ENCODE results near the gene HERC3.
"Not testable (repeated sequence)": the region's sequence is repeated elsewhere in the genome, so short reads cannot be mapped to it uniquely, and the experiment has no call there.

HERC3 gene

GRCh38 chr4:88609794-88610193 lies 17.5 kb downstream of the HERC3 start:
- DNase-seq, result not testable (repeated sequence)

- DNase-seq, result no peak
These were observed 18.5 kb downstream of the HERC3 start for GRCh38 chr4:88610771-88611170.

GRCh38 chr4:88613417-88613875 lies 21.2 kb downstream of the HERC3 start:
- peak; percentile 87 for DNase-seq

GRCh38 chr4:88614058-88614457 lies 21.8 kb downstream of the HERC3 start:
- no peak for DNase-seq

- no peak for DNase-seq
These were observed 24.2 kb downstream of the HERC3 start for GRCh38 chr4:88616275-88617150.

GRCh38 chr4:88618782-88619485 lies 26.7 kb downstream of the HERC3 start:
- no peak for DNase-seq

- DNase-seq, result no peak
These were observed 27.7 kb downstream of the HERC3 start for GRCh38 chr4:88619971-88620370.

- no peak for DNase-seq
These were observed 29.6 kb downstream of the HERC3 start for GRCh38 chr4:88621763-88622327.

- no peak for DNase-seq
These were observed 30.8 kb downstream of the HERC3 start for GRCh38 chr4:88623097-88623496.

- DNase-seq, result no peak
These were observed 36.5 kb downstream of the HERC3 start for GRCh38 chr4:88628746-88629145.

GRCh38 chr4:88629826-88630225 lies 37.5 kb downstream of the HERC3 start:
- no peak for DNase-seq

- DNase-seq, result no peak
These were observed 38.5 kb downstream of the HERC3 start for GRCh38 chr4:88630756-88631155.

GRCh38 chr4:88643932-88644331 lies 51.7 kb downstream of the HERC3 start:
- no peak for DNase-seq

GRCh38 chr4:88645994-88646393 lies 53.7 kb downstream of the HERC3 start:
- DNase-seq, result no peak

GRCh38 chr4:88646528-88647280 lies 54.4 kb downstream of the HERC3 start:
- DNase-seq, result no peak

- no peak for DNase-seq
These were observed 57.4 kb downstream of the HERC3 start for GRCh38 chr4:88649716-88650115.

- no peak for DNase-seq
These were observed 61.2 kb downstream of the HERC3 start for GRCh38 chr4:88653371-88653946.

- no peak for DNase-seq
These were observed 62.9 kb downstream of the HERC3 start for GRCh38 chr4:88655226-88655625.

GRCh38 chr4:88659055-88659889 lies 67.0 kb downstream of the HERC3 start:
- peak; percentile 31 for DNase-seq

- no peak for DNase-seq
These were observed 67.6 kb downstream of the HERC3 start for GRCh38 chr4:88659890-88660208.

- no peak for DNase-seq
These were observed 68.4 kb downstream of the HERC3 start for GRCh38 chr4:88660446-88661294.
